OCI-LY7 (cell line): Measurements from ENCODE around the gene DCST2. TPM values are rescaled to one million over a fixed set of nuclear protein-coding genes. Genes with fewer than 3 reads are reported as not detected.
A peak's percentile ranks its signal among the peaks of the same experiment; 100 is the strongest.

Experiments used
- BruUV-seq: library from RNA; stranded (reverse); fragments of 400-500 nt; replicated peaks from 2 replicates; lab custom pipeline; 2021; lab: Mats Ljungman, UMichigan
- CTCF ChIA-PET: fragments of 300-600 bp; sonication (Branson Sonifier 250); formaldehyde crosslinking; loops from one replicate; lab custom pipeline; 2022; ENCODE audit warnings: antibody characterized with exemption; ENCODE audit not compliant: unreplicated experiment; lab: Charles Lee
- POLR2A ChIA-PET: fragments of 300-600 bp; sonication (Branson Sonifier 250); formaldehyde crosslinking; loops from one replicate; lab custom pipeline; 2022; ENCODE audit warnings: antibody characterized with exemption; lab: Charles Lee
- DNase-seq: peaks from one replicate; pipeline ENCODE4 v3.0.0-alpha.2; 2015; ENCODE audit warnings: low spot score
- H2AFZ ChIP-seq: fragments of 200-600 bp; sonication (generic), shearing (Covaris generic); 2 replicates; pipeline ENCODE4 v1.6.1; 2014; ENCODE audit warnings: mild to moderate bottlenecking, antibody characterized with exemption, low read length, moderate library complexity
- H3K27ac ChIP-seq: fragments of 200-600 bp; sonication (generic); 2 replicates; pipeline ENCODE4 v1.5.1; 2014; ENCODE audit warnings: mixed run types, low read depth, mild to moderate bottlenecking, moderate library complexity, low read length, inconsistent platforms; ENCODE audit not compliant: poor library complexity, severe bottlenecking
- H3K36me3 ChIP-seq: fragments of 200-600 bp; sonication (generic); 2 replicates; pipeline ENCODE4 v1.6.1; 2014; ENCODE audit warnings: mild to moderate bottlenecking, antibody characterized with exemption, low read length, moderate library complexity, mixed read lengths; ENCODE audit not compliant: insufficient read depth
- H3K4me1 ChIP-seq: fragments of 200-600 bp; sonication (generic); 2 replicates; pipeline ENCODE4 v1.5.1; 2014; ENCODE audit warnings: mild to moderate bottlenecking, low read length; ENCODE audit not compliant: insufficient read depth, poor library complexity, severe bottlenecking
- H3K4me2 ChIP-seq: fragments of 200-600 bp; sonication (generic); 2 replicates; pipeline ENCODE4 v1.6.1; 2014; ENCODE audit warnings: mild to moderate bottlenecking, low read length
- H3K4me3 ChIP-seq: fragments of 200-600 bp; sonication (generic); 2 replicates; pipeline ENCODE4 v1.5.1; 2014; ENCODE audit warnings: mild to moderate bottlenecking, low read depth, low read length; ENCODE audit not compliant: poor library complexity, severe bottlenecking
- H3K79me2 ChIP-seq: fragments of 200-600 bp; sonication (generic); 2 replicates; pipeline ENCODE4 v1.6.1; 2016; ENCODE audit warnings: low read depth, mild to moderate bottlenecking, low read length, moderate library complexity, mixed read lengths; ENCODE audit not compliant: insufficient read depth
- H3K9me2 ChIP-seq: fragments of 200-600 bp; sonication (generic); 2 replicates; pipeline ENCODE4 v1.6.1; 2016; ENCODE audit warnings: mild to moderate bottlenecking, low read length, mixed read lengths; ENCODE audit not compliant: insufficient read depth
- H3K9me3 ChIP-seq: fragments of 200-600 bp; sonication (generic); 2 replicates; pipeline ENCODE4 v1.6.1; 2014; ENCODE audit warnings: mild to moderate bottlenecking, mixed run types, low read length, mixed read lengths
- H4K20me1 ChIP-seq: fragments of 200-600 bp; sonication (generic); 2 replicates; pipeline ENCODE4 v1.6.1; 2014; ENCODE audit warnings: mild to moderate bottlenecking, antibody characterized with exemption, low read length, moderate library complexity, mixed read lengths; ENCODE audit not compliant: insufficient read depth
- CTCF ChIP-seq: fragments of 200-600 bp; sonication (generic); conservative IDR thresholded peaks from 2 replicates; pipeline ENCODE4 v1.5.1; 2014; ENCODE audit warnings: mild to moderate bottlenecking, antibody characterized with exemption, low read length, moderate library complexity, mixed read lengths
- EZH2phosphoT487 ChIP-seq: fragments of 200-600 bp; sonication (generic); IDR thresholded peaks from 2 replicates; pipeline ENCODE4 v1.6.1; 2018; ENCODE audit warnings: low read depth, borderline replicate concordance, mild to moderate bottlenecking, mixed run types, antibody characterized with exemption, low read length, moderate library complexity, mixed read lengths
- intact Hi-C: fragments of 100-400 bp; cut with micrococcal nuclease; formaldehyde crosslinking; loops from one replicate; pipeline ENCODE4 v1.10.0; 2022; ENCODE audit not compliant: unreplicated experiment
- total RNA-seq, 2 experiments: library from RNA; depleted of rRNA in 1 of 2; stranded (reverse); fragments of >200 nt in 1 of 2; shearing (Covaris generic) in 1 of 2; gene quantifications; 2 replicates each; pipeline ENCODE4 v1.2.3, GENCODE V29; 2014 to 2022

Gene DCST2
- total RNA-seq, 2 experiments from 2014 or later: 0.85 to 2.0 TPM

GRCh38 chr1:154999571-155000410 is 33.8 kb downstream of the DCST2 start:
- H4K20me1 ChIP-seq: no peaks in the 10 kb centered on the region
- no TSS peak for BruUV-seq
- no peak for TF ChIP-seq CTCF
- no peak for TF ChIP-seq EZH2phosphoT487
- no peaks in the 10 kb centered on the region for H3K36me3 ChIP-seq
- peak; percentile 76 for DNase-seq
- no peaks in the 10 kb centered on the region for H3K9me3 ChIP-seq
- peak overlapping the region; percentile 71 for H3K4me3 ChIP-seq
- H3K4me2 ChIP-seq: peak overlapping the region; percentile 79
- H2AFZ ChIP-seq: peak overlapping the region; percentile 28; the same call in 1 of the 2 replicates
- H3K9me2 ChIP-seq: no peaks in the 10 kb centered on the region
- H3K4me1 ChIP-seq: peaks cover 52% of the 10 kb centered on the region
- H3K27ac ChIP-seq: peak overlapping the region; percentile 92
- ChIA-PET CTCF (interaction anchor here (1.1 kb wide), 2 partner anchors 12 to 16 kb away, joined by 4 to 6 read pairs; no protein-coding TSS in a partner anchor), POLR2A (interaction anchor here (0.6 to 1.9 kb wide), 4 partner anchors 16 to 44 kb away, joined by 3 to 6 read pairs (median 4); partner anchors contain the start of genes FLAD1 and PBXIP1)
- H3K79me2 ChIP-seq: peaks cover 10% of the 10 kb centered on the region; the same call in 1 of the 2 replicates
- intact Hi-C loops: loop anchor here (1.0 to 5.0 kb wide), 5 partner anchors 16 to 137 kb away; partner anchors contain the start of genes CKS1B, EFNA4, FLAD1 and PYGO2

GRCh38 chr1:154998818-154999570 is 34.6 kb downstream of the DCST2 start:
- TF ChIP-seq EZH2phosphoT487 (no peak), CTCF (peak; percentile 97)
- Histone ChIP-seq H2AFZ (peak overlapping the region; percentile 22; the same call in 1 of the 2 replicates), H3K4me2 (peak overlapping the region; percentile 79), H3K79me2 (peaks cover 10% of the 10 kb centered on the region; the same call in 1 of the 2 replicates), H3K4me1 (peaks cover 52% of the 10 kb centered on the region), H3K36me3 (peaks cover 1% of the 10 kb centered on the region; the same call in 1 of the 2 replicates), H3K9me3 (no peaks in the 10 kb centered on the region), H4K20me1 (no peaks in the 10 kb centered on the region), H3K9me2 (no peaks in the 10 kb centered on the region), H3K4me3 (peak overlapping the region; percentile 71), H3K27ac (peak overlapping the region; percentile 92)
- ChIA-PET POLR2A (interaction anchor here (0.6 to 1.5 kb wide), 4 partner anchors 16 to 43 kb away, joined by 3 to 4 read pairs (median 3); partner anchors contain the start of genes FLAD1 and PBXIP1), CTCF (interaction anchor here (0.6 to 1.1 kb wide), 4 partner anchors 11 to 63 kb away, joined by 4 to 11 read pairs (median 6); no protein-coding TSS in a partner anchor)
- DNase-seq: peak; percentile 88
- no TSS peak for BruUV-seq
- intact Hi-C loops: loop anchor here (1.0 kb wide), 3 partner anchors 16 to 38 kb away; partner anchors contain the start of genes CKS1B, FLAD1 and PYGO2
